SK-MEL-5 (cell line): ENCODE data around the gene RELL1. TPM values are rescaled to one million over a fixed set of nuclear protein-coding genes. Genes with fewer than 3 reads are reported as not detected.

ENCODE experiments used
- DNase-seq: peaks from one replicate; pipeline ENCODE4 v3.0.0-alpha.2; 2016; ENCODE audit warnings: low read depth, low spot score
- in situ Hi-C: cut with HindIII; loops from 2 replicates; pipeline ENCODE4 v1.10.0; 2016; ENCODE audit warnings: low sequenced_read_pairs, high pct_unique_total_duplicates, low pct_unique_long_range_greater_than_20kb
- total RNA-seq: library from RNA; depleted of rRNA; stranded (reverse); fragments of >200 nt; shearing (Covaris generic); gene quantifications from 2 replicates; pipeline ENCODE4 v1.2.3, GENCODE V29; 2014

RELL1 gene
- total RNA-seq, 1 experiment from 2014 or later, result 40.7 TPM

- in situ Hi-C loops, result no loop called here
- DNase-seq, result no peak
These were observed 35.7 kb downstream of the RELL1 start for GRCh38 chr4:37650481-37650880.

DNA sequence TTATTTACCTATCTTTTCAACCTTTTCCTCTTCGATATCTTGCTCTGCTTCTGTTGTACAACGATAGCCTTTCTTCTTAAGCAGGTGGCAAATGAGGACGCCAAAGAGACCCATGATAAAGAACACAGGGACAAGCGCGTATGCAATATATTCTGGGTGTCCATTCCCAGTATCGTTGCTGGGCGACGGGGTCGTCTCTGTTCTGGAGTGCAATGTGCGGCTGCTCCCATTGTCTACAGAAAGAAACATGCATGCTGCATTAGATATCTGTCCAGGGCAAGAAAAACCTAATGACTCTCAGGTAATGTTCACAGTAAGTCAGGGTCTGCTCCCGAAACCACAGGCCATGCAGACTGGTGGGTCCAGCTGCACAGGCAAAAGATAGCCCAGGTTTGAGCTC, 36.9 kb downstream of the RELL1 start:
- no peak for DNase-seq
- in situ Hi-C loops, result no loop called here

DNA sequence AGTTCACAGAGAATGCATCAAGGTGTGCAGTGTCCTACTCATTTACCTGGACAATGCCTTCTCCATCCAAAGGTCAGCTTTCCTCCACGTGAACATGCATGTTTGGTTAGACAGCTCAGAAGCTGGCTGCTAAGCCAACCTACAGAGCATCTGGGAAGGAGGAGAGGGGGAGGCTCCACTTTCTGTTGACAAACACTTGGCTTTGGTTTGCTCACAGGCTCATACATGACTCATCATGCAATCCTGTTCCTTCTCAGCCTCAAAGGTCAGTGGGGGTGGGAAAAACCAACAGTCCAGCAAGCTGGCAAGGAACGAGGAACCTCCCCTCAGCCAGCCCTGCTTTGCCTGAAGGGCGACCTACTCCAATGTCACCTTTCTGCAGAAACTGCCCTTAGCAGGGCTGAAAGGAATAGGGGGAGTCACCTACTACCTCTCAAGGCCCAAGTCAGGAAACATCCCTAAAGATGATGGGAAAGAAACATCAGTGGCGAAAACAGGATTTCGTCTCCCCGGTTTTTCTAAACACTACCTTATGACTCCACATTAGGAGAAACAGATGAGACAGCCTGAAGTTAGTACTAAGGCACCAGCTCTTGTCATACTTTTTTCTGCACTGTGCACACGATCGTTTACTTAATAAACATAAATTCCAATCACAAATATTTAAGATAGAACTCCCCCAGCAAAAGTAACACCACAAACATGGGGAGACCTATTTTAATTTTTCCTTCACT, 37.9 kb downstream of the RELL1 start:
- in situ Hi-C loops, result no loop called here
- peak; percentile 83 for DNase-seq

GRCh38 chr4:37646247-37646646, 39.9 kb downstream of the RELL1 start:
- DNase-seq, result no peak
- in situ Hi-C loops, result no loop called here

GRCh38 chr4:37645736-37646135, 40.4 kb downstream of the RELL1 start:
- DNase-seq, result no peak
- in situ Hi-C loops, result no loop called here

DNA sequence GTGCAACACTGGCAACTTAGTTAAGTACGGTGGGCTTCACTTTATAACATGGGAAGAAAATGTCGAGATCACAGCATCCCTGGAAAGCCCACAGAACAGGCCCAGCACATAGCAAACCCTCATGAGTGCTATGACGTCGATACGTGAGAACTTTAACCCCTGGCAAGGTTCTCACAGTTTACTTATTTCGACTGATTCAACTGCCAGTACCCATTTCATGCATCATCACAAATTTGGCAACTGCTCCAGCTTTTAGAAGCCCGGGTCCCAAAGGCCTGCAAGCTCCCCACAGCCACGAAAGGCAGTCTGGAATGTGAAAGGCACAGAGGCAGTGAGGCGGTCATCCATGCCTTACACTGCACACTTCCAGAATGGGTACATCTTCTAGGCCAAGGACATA, 41.2 kb downstream of the RELL1 start:
- in situ Hi-C loops, result no loop called here
- DNase-seq, result no peak

DNA sequence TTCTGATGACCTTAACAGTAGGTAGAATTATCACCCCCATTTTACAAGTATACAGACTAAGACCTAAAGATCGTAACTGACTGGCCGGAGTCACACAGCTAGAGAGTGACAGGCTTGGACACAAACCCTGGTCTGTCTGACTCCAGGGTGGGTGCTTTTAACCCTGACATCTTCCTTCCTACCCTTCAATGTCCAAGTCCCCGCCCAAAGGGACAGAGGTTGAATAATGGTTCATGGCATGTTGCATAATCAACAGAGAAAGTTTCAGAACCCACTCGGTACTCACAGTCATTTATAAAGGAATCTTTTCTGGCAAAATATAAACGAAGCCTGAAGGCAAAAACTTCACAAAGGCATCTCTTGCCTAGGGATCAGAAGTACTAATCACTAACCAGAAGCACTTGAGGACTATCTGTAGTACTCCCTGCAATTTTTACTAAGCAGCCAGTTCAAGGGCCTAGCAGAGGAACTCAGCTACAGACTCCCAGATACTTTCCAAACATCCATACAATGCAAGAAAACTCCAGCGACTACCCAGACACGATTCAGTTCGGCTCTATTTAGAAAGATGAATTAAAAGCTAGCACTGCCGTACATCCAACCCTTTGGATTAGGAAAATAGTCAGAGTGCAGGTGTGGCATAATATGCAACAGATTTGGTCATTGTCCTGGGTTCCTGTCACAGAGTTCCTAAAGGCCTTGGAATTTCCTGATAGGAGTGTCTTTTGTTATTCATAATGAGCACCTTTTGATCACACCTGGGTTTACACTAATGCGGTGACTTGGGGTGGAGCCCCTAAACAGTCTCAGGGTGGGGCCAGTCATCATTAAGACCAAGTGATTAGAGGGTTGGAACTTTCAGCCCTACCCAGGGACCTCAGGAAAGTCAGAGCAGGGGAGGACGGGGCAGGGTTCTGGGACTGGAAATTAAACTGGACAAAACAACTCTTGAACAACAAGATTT, 44.0 kb downstream of the RELL1 start:
- in situ Hi-C loops, result no loop called here
- DNase-seq, result no peak

- DNase-seq, result no peak
- in situ Hi-C loops, result no loop called here
These were observed 44.8 kb downstream of the RELL1 start for GRCh38 chr4:37641352-37641751.

- DNase-seq, result no peak
- in situ Hi-C loops, result no loop called here
These were observed 46.5 kb downstream of the RELL1 start for GRCh38 chr4:37639551-37640285.

GRCh38 chr4:37635155-37635554, 51.0 kb downstream of the RELL1 start:
- DNase-seq, result no peak
- in situ Hi-C loops, result no loop called here

GRCh38 chr4:37634180-37634579, 52.0 kb downstream of the RELL1 start:
- in situ Hi-C loops, result no loop called here
- no peak for DNase-seq

GRCh38 chr4:37632836-37633235, 53.3 kb downstream of the RELL1 start:
- in situ Hi-C loops, result no loop called here
- no peak for DNase-seq

DNA sequence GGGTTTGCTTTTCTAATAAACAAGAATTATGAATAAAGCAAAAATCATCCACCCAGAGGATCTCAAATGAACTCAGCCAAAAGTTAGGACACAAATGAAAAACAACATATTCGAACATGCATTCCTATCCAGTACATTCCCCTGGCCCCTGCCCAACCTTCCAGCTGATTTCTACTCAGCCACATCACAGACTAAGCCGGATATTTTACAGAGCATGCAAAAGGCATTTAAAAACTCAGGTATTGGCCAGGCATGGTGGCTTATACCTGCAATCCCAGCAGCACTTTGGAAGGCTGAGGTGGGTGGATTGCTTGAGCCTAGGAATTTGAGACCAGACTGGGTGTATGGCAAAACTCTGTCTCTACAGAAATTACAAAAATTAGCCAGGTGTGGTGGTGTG, 54.6 kb downstream of the RELL1 start:
- no peak for DNase-seq
- in situ Hi-C loops, result no loop called here

- in situ Hi-C loops, result no loop called here
- DNase-seq, result no peak
These were observed 56.5 kb downstream of the RELL1 start for GRCh38 chr4:37629713-37630112.

DNA sequence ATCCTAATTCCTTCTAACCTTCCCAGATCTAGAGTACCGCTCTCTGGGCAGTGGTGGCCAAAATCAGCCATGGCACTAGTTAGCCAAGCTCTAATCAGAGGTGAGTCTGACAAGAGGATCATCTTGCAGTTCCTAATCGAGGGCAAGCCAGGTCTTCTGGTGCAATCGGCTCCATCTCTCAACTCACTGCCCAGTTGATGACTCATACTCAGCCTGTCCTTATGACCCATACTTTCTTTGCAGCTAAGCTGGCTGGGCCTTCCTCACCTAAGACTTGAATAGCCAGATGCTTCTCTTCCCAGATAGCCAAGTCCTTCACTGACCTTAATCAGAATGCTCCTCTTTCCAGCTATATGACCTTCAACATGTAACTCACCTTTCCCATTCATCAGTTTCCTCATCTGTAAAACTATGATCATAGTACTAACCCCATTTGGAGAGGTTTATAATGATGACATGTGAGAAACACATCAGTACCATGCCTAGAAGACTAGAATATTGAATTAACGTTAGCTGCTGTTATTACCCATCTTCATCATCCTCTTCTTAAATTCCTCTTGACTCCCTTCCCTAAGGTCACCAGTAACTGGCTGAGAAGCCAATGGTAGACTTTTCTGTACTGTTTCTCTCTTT, 57.1 kb downstream of the RELL1 start:
- in situ Hi-C loops, result no loop called here

GRCh38 chr4:37627263-37627662, 58.9 kb downstream of the RELL1 start:
- DNase-seq, result peak; percentile 25
- in situ Hi-C loops, result no loop called here

More for the DNA sequence above, 57.1 kb downstream of the RELL1 start:
- peak; percentile 40 for DNase-seq

DNA sequence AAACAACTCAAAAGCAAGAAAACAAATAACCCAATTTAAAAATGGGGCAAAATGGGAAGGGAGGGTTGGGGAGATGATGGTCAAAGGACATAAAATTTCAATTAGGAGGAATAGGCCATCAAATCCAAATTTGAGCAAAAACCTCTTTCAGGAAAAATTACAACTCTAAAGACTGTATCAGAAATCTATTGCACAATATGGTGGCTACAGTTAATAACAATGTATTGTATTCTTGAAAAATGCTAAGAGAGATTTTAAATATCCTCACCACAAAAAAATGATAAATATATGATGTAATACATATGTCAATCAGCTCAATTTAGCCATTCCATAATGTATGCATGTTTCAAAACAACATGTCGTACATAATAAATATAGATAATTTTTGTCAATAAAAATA, 60.7 kb downstream of the RELL1 start:
- DNase-seq, result no peak
- in situ Hi-C loops, result no loop called here

DNA sequence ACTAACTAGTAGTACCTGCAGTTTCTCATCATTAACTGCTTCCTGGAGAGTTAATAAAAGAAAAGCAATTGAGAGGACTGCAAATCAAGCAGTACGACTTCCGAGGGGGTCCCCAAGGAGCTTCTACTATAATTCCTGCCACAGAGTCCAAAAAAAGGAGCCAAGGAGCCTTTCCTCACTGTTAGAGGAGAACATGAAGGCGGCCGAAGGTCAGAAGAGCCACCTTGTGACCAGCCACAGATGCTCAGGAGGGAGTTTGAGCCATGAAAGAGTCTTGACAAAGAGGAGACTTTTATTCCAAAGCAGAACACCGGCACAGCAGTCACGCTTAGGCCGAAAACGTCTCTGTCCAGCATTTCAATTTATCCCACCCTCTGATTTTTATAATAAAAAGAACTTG, 62.2 kb downstream of the RELL1 start:
- in situ Hi-C loops, result no loop called here
- no peak for DNase-seq
